CD4-positive, alpha-beta T cell treated with Interleukin-6 at 100 ng/mL for 8 hours (primary cell): ENCODE results near the gene ABLIM2.

Source experiments
- DNase-seq: peaks from one replicate; pipeline ENCODE4 v3.0.0-alpha.2; 2020; ENCODE audit warnings: mixed read lengths, low spot score

Gene ABLIM2

GRCh38 chr4:8174970-8175369 lies 16.4 kb upstream of the ABLIM2 start:
- DNase-seq: no peak

GRCh38 chr4:8173492-8174242 lies 15.1 kb upstream of the ABLIM2 start:
- no peak for DNase-seq

- no peak for DNase-seq
Observed at GRCh38 chr4:8171984-8172924, 13.6 kb upstream of the ABLIM2 start.

GRCh38 chr4:8171266-8171665 lies 12.7 kb upstream of the ABLIM2 start:
- no peak for DNase-seq

GRCh38 chr4:8170341-8170740 lies 11.7 kb upstream of the ABLIM2 start:
- no peak for DNase-seq

- no peak for DNase-seq
Observed at GRCh38 chr4:8169763-8170162, 11.2 kb upstream of the ABLIM2 start.

GRCh38 chr4:8168832-8169598 lies 10.4 kb upstream of the ABLIM2 start:
- DNase-seq: no peak

GRCh38 chr4:8168232-8168631 lies 9.6 kb upstream of the ABLIM2 start:
- DNase-seq: no peak

GRCh38 chr4:8167815-8168214 lies 9.2 kb upstream of the ABLIM2 start:
- no peak for DNase-seq

GRCh38 chr4:8167291-8167690 lies 8.7 kb upstream of the ABLIM2 start:
- DNase-seq: no peak

- DNase-seq: no peak
Observed at GRCh38 chr4:8165374-8165896, 6.8 kb upstream of the ABLIM2 start.

GRCh38 chr4:8164687-8165086 lies 6.1 kb upstream of the ABLIM2 start:
- DNase-seq: no peak

GRCh38 chr4:8164194-8164565 lies 5.6 kb upstream of the ABLIM2 start:
- no peak for DNase-seq

GRCh38 chr4:8163436-8164193 lies 5.0 kb upstream of the ABLIM2 start:
- DNase-seq: no peak

GRCh38 chr4:8163026-8163425 lies 4.4 kb upstream of the ABLIM2 start:
- no peak for DNase-seq

- DNase-seq: no peak
Observed at GRCh38 chr4:8162625-8163024, 4.0 kb upstream of the ABLIM2 start.

GRCh38 chr4:8160572-8160971 lies 2.0 kb upstream of the ABLIM2 start:
- DNase-seq: no peak

- DNase-seq: no peak
Observed at GRCh38 chr4:8160233-8160560, 1.6 kb upstream of the ABLIM2 start.

GRCh38 chr4:8159537-8160232 lies 1.1 kb upstream of the ABLIM2 start:
- DNase-seq: no peak

GRCh38 chr4:8157944-8158709 lies 486 bp downstream of the ABLIM2 start:
- DNase-seq: no peak
